Measurements from ENCODE around the gene KCNC2. TPM values are rescaled to one million over a fixed set of nuclear protein-coding genes. Genes with fewer than 3 reads are reported as not detected.

The KCNC2 gene
- total and polyA plus RNA-seq, 9 of the 15 experiments (the other 6 are each of a cell fraction or from before 2014, with no cell fraction given): not detected

DNA sequence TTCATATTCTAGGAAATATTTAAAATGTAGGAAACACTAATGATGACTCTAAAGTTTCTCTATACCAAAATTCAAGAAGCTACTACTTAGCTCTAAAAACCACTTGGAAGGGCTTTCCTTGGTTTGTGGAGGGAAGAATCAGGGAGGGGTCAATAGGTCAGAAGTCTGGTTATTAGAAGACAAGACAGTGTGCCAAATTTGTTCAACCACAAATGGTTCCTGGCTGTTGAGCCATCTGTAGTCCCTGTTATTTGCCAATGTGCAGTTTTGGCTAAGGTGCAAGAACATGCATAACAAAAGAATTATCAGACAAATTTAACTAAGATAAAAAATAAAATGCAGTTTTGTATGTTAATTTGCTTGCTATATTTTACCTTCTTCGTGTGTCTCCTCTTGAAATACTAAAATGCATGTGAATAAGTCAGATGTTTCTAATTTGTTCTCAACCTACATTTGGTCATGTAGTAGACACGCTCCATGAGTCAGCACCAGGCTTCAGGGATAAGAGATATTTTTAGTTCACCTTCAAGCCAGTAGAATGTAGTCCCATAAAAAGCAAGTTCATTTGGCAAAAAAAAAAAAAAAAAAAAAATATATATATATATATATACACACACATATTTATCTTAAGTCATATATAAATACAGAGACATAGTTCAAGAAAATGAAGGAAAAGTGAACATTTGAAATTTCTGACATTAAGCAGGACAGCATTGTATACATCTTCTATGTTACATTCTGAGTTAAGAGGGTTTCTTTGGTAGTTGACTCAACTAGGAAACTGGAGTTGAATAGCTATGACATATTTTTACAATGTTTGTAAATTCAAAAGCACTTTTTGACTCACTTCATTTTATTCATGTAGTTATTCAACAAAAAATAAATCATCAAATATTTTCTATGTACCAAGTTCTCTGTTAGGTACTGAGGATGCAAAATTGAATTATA, 123.3 kb downstream of the KCNC2 start (continued):
- TF ChIP-seq SIN3B (IDR thresholded peaks at IDR 0.05; ENCODE audit: low read depth) (no peak), ZNF609 (CRISPR knock-in tag; IDR thresholded peaks at IDR 0.05; ENCODE audit: borderline replicate concordance) (no peak), ZNF431 (CRISPR knock-in tag; IDR thresholded peaks at IDR 0.05) (no peak), NCOA1 (IDR thresholded peaks at IDR 0.05; ENCODE audit: low read depth) (no peak), HDAC2 (IDR thresholded peaks at IDR 0.05) (no peak), CXXC5 (CRISPR knock-in tag; IDR thresholded peaks at IDR 0.05) (no peak), THAP12 (CRISPR knock-in tag; IDR thresholded peaks at IDR 0.05) (no peak)
